ENCODE measurements around the gene FGG.

Gene FGG

GRCh38 chr4:154583677-154584076 lies 28.8 kb downstream of the FGG start:
- Histone ChIP-seq H3K27ac (ENCODE audit: low read length) (no peak overlapping the region), H3K36me3 (replicated peaks; ENCODE audit: insufficient read depth, low read length) (no peaks in the 10 kb centered on the region), H3K27me3 (replicated peaks; ENCODE audit: insufficient read depth, low read length) (no peaks in the 10 kb centered on the region), H3K4me3 (ENCODE audit: low read length) (no peak overlapping the region), H3K9me2 (replicated peaks; ENCODE audit: insufficient read depth, low read length) (no peaks in the 10 kb centered on the region), H3F3A (ENCODE audit: insufficient read depth, low read length) (no peaks in the 10 kb centered on the region), H4K20me1 (ENCODE audit: insufficient read depth, low read length) (no peaks in the 10 kb centered on the region), H3K9me3 (replicated peaks; ENCODE audit: insufficient read depth, low read length) (no peaks in the 10 kb centered on the region), H2AFZ (ENCODE audit: low read length) (no peak overlapping the region), H3K79me2 (ENCODE audit: low read length) (no peaks in the 10 kb centered on the region), H3K4me2 (ENCODE audit: low read depth, low read length) (no peak overlapping the region), H3K4me1 (ENCODE audit: low read length) (no peaks in the 10 kb centered on the region), H3K9ac (ENCODE audit: low read length) (no peak overlapping the region)
- DNase-seq: no peak
- TF ChIP-seq EZH2 (optimal IDR thresholded peaks at IDR 0.05; ENCODE audit: low read depth, low read length): no peak
- TF ChIP-seq CTCF (IDR thresholded peaks at IDR 0.05; ENCODE audit: low read length): no peak
- TF ChIP-seq EZH2phosphoT487 (IDR thresholded peaks at IDR 0.05; ENCODE audit: low read length): no peak

GRCh38 chr4:154583230-154583629 lies 29.2 kb downstream of the FGG start:
- Histone ChIP-seq H3K36me3 (replicated peaks; ENCODE audit: insufficient read depth, low read length) (no peaks in the 10 kb centered on the region), H3K9me3 (replicated peaks; ENCODE audit: insufficient read depth, low read length) (no peaks in the 10 kb centered on the region), H3K9me2 (replicated peaks; ENCODE audit: insufficient read depth, low read length) (no peaks in the 10 kb centered on the region), H3K4me2 (ENCODE audit: low read depth, low read length) (no peak overlapping the region), H2AFZ (ENCODE audit: low read length) (no peak overlapping the region), H3K4me3 (ENCODE audit: low read length) (no peak overlapping the region), H3K9ac (ENCODE audit: low read length) (no peak overlapping the region), H3K79me2 (ENCODE audit: low read length) (no peaks in the 10 kb centered on the region), H3K27ac (ENCODE audit: low read length) (no peak overlapping the region), H4K20me1 (ENCODE audit: insufficient read depth, low read length) (no peaks in the 10 kb centered on the region), H3K27me3 (replicated peaks; ENCODE audit: insufficient read depth, low read length) (no peaks in the 10 kb centered on the region), H3K4me1 (ENCODE audit: low read length) (no peaks in the 10 kb centered on the region), H3F3A (ENCODE audit: insufficient read depth, low read length) (no peaks in the 10 kb centered on the region)
- TF ChIP-seq EZH2 (optimal IDR thresholded peaks at IDR 0.05; ENCODE audit: low read depth, low read length) (no peak), EZH2phosphoT487 (IDR thresholded peaks at IDR 0.05; ENCODE audit: low read length) (no peak), CTCF (IDR thresholded peaks at IDR 0.05; ENCODE audit: low read length) (no peak)
- DNase-seq: no peak

GRCh38 chr4:154582723-154583122 lies 29.7 kb downstream of the FGG start:
- no peaks in the 10 kb centered on the region for H3K4me1 ChIP-seq (ENCODE audit: low read length)
- H3K9me3 ChIP-seq (replicated peaks; ENCODE audit: insufficient read depth, low read length): no peaks in the 10 kb centered on the region
- no peak overlapping the region for H2AFZ ChIP-seq (ENCODE audit: low read length)
- H3F3A ChIP-seq (ENCODE audit: insufficient read depth, low read length): no peaks in the 10 kb centered on the region
- H3K4me3 ChIP-seq (ENCODE audit: low read length): no peak overlapping the region
- no peaks in the 10 kb centered on the region for H3K79me2 ChIP-seq (ENCODE audit: low read length)
- TF ChIP-seq EZH2phosphoT487 (IDR thresholded peaks at IDR 0.05; ENCODE audit: low read length): no peak
- no peak for TF ChIP-seq CTCF (IDR thresholded peaks at IDR 0.05; ENCODE audit: low read length)
- no peak for TF ChIP-seq EZH2 (optimal IDR thresholded peaks at IDR 0.05; ENCODE audit: low read depth, low read length)
- H4K20me1 ChIP-seq (ENCODE audit: insufficient read depth, low read length): no peaks in the 10 kb centered on the region
- no peak for DNase-seq
- H3K4me2 ChIP-seq (ENCODE audit: low read depth, low read length): no peak overlapping the region
- H3K27ac ChIP-seq (ENCODE audit: low read length): no peak overlapping the region
- H3K9ac ChIP-seq (ENCODE audit: low read length): no peak overlapping the region
- no peaks in the 10 kb centered on the region for H3K9me2 ChIP-seq (replicated peaks; ENCODE audit: insufficient read depth, low read length)
- no peaks in the 10 kb centered on the region for H3K27me3 ChIP-seq (replicated peaks; ENCODE audit: insufficient read depth, low read length)
- no peaks in the 10 kb centered on the region for H3K36me3 ChIP-seq (replicated peaks; ENCODE audit: insufficient read depth, low read length)

Data from MM.1S (cell line).